KBM-7 (cell line): ENCODE data around the gene NPFF.
"Not testable (repeated sequence)": the region's sequence is repeated elsewhere in the genome, so short reads cannot be mapped to it uniquely, and the experiment has no call there.

Source experiments
- DNase-seq: peaks from one replicate; pipeline ENCODE4 v3.0.0-alpha.2; 2015
- in situ Hi-C: fragments of 300-500 bp; cut with MboI; formaldehyde crosslinking; loops from 2 replicates; pipeline ENCODE4 v1.14.3; 2020; ENCODE audit warnings: low sequenced_read_pairs, low pct_unique_long_range_greater_than_20kb, mixed read lengths

Gene NPFF, protein sequence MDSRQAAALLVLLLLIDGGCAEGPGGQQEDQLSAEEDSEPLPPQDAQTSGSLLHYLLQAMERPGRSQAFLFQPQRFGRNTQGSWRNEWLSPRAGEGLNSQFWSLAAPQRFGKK

DNA sequence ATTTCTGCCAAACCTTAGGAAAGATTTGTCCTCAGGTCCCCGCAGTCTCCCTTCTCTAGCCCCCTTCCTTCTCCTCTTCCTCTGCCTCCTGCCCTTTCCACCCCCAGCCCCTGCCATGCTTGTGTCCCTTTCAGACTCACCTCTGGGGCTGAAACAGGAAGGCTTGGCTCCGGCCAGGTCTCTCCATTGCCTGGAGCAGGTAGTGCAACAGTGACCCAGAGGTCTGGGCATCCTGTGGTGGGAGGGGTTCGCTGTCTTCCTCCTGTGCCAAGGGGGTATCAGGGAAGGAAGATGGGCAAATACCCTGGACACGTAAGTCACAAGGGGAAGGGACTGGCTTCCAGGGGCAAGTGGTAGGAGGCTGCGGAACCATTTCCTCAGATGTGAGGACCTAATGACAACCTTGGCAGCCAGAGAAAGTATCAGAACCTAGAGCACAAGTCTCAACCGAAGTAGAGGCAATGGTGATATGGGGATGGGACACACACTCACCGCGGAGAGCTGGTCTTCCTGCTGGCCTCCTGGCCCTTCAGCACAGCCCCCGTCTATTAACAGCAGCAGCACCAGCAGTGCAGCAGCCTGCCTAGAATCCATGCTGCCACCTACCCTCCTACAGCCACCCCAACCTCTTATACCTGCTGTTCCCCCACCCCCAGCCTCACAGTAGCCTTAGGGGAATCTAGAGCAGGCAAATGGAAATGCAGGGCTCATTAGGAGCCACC, at the start of gene NPFF:
TSS of gene NPFF (minus strand) at position 604 of the 722 bp plus-strand sequence. CDS start at position 594, 10 bp downstream.
- no peak for DNase-seq
- in situ Hi-C loops: no loop called here

DNA sequence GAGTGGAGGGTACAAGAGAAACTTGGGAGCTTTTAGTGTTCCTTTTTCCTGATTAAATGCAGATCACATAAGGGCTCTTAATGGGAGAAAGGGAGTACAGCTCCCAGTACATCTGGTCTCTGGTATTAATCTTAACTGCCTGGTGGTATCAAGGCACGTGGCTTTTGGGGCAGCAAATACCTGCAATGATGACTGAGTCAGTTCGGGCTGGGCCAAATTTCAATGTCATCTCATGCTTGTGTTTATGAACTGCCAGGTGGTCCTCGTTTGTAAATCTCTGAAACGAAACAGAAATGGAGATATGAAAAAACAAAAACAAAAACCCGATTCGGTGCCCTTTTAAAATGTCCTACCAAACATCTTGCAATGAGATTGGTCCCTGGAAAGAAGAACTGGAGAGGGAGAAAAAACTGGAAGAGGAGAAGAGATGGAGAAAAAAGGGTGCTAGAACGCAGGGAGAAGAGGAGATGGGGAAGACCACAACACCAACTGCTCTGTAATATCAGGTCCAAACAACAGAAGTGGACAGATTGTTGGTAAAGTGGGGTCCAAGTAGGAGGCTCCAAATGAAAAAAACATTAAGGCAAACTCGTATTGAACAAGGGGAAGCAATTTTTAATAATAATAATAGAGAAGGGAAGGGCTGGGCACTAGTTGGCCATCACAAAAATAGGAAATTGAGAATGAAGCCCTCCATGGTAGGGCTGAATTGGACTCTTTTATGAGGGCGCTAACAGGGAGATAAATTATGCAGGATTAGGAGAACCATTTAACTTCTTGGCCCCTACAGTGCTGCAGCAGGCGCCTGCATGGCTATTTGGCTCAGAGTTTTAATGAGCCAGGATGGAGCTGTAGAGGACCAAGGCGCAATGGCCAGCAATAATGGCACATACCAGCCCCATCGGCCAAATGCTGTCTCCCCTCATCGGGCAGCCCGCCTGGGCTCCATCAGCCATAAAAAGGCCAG, 45.4 kb upstream of the NPFF start:
- in situ Hi-C loops: no loop called here

GRCh38 chr12:53551889-53552291, 44.6 kb upstream of the NPFF start:
- in situ Hi-C loops: no loop called here
- DNase-seq: no peak

More for the DNA sequence above, 45.4 kb upstream of the NPFF start:
- no peak for DNase-seq

DNA sequence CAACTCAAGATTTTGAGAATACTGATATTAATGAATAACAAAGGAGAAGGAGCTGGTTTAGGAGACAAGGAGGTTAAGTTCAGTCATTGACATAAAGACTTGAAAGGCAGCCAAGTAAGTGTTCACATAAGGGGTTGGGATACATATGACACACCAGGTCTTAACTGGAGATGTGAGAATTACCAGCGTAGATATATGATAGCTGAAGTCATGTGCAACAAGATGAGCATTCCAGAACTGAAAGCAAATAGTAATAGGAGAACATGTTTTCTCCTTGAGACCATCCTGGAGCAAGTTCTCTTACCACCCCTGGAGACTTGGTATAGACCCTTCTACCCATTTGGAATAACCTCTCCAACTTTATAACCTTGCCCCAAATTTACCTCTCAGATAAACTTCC, 43.3 kb upstream of the NPFF start:
- in situ Hi-C loops: no loop called here
- DNase-seq: no peak

DNA sequence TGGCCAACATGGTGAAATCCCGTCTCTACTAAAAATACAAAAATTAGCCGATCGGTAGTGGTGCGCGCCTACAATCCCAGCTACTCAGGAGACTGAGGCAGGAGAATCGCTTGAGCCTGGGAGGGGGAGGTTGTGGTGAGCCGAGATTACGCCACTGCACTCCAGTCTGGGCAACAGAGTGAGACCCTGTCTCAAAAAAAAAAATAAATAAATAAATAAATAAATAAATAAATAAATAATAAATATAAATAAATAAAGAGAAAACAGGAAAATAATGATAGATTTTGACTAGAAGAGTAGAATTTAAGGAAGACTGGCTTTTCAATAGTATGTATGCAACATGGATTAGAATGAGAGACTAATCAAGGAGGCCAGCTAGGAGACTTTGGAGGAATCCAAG, 42.8 kb upstream of the NPFF start:
- in situ Hi-C loops, DNase-seq: not testable (repeated sequence)

DNA sequence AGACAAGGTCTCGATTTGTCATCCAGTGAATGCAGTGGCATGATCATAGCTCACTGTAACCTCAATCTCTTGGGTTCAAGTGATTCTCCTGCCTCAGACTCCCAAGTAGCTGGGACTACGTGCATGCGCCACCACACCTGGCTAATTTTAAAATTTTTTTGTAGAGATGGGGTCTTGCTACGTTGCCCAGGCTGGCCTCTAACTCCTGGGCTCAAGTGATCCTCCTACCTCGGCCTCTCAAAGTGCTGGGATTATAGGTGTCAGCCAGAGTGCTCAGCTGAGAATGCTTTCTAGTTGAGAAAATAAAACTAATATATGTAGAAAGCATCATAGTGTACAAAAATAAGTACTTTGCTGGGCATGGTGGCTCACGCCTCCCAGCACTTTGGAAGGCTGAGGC, 41.1 kb upstream of the NPFF start:
- in situ Hi-C loops, DNase-seq: not testable (repeated sequence)

- in situ Hi-C loops: no loop called here
- DNase-seq: peak; percentile 65
Observed at GRCh38 chr12:53543539-53543938, 36.3 kb upstream of the NPFF start.

DNA sequence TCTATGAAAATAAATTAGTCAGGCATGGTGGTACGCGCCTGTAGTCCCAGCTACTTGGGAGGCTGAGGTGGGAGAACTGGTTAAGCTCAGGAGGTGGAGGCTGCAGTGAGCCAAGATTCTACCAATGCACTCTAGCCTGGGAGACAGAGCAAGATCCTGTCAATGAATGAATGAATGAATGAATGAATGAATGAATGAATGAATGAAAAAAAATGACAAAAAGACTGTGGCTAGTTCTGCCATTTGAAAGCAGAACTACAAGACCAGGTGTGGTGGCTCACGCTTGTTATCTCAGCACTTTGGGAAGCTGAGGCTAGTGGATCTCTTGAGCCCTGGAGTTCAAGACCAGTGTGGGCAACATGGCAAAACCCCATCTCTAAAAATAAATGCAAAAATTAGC, 32.2 kb upstream of the NPFF start:
- DNase-seq: no peak
- in situ Hi-C loops: no loop called here

DNA sequence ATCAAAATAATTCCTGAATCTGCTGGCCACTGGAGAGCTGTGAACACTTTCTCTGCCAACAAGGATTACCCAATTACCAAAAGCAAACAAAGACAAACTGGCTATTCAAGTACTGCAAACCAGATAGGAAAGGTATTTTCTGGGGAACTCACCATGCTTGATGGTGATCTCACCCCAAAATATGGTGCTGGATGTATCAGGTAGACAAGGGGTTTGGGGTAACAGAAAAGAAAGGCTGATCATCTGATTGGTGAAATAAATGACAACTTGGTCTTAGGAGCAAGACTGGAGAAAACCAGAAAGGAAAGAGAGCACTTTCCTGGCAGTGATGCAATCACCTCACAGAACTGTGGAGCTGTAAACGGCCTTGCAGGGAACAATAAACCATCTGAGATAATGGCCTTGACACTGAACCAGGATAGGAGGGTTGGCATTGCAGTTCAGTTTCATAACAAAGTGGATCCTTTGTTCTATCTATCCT, 31.0 kb upstream of the NPFF start:
- in situ Hi-C loops: no loop called here
- DNase-seq: no peak

- in situ Hi-C loops: no loop called here
- DNase-seq: no peak
Observed at GRCh38 chr12:53536962-53537361, 29.7 kb upstream of the NPFF start.

DNA sequence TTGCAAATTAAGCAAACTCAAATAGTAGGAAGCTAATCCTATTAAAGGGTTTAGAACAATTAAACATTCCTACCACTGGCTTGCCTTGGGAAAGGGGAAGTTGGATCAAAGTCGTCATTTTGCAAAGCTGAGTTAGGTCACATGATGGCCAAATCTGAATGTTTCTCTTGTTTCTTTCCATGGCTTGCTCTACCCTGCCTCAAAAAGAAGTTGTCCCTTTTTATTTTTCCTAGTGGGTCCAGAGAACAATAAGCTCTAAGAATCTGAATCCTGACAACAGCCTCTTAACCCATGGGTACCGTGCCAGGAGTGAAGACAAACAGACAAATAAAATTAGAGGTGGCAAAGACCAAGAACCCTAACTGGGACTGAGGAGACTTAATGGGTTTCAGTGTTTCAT, 26.2 kb upstream of the NPFF start:
- in situ Hi-C loops: no loop called here
- no peak for DNase-seq

DNA sequence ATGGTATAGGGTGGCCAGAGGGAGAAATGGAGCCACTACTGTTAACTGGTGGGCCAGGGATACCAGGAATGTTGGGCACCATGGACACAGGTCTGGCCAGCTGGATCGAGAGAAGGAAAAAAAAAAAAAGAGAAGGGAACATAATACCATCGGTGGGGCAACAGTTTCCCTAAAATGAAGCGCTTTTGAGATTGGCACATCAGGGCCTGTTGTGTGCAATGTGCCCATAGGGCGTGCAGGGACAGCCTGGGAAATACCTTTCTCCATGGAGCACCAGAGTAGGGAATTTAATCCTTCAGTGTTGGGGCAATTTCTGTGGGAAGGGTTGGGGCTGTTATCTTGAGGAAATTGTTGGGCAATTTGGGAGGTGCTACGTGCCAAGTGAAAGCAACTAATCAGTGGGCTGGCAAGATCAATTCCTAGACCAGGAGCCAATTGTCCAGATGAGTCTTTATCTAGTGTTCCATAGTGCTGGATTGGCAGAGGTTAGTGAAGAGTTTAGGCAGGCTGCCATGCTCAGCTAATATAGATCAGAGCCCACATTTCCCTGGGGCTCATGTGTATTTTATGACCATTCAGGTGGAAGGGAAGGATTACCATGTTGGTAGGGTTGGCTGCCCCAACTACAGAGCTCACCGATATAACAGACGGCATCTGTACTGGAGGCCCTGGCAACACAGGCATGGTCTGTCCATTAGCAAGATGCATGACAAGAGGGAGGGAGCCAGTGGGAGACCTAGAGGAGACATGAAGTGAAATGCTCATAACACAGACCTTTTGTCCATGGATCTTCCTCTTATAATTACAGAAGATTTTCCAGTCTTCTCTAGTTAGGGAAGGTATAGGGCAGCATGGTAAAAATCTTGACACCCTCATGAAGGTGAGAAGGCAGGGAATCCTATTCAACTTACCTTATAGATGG, 25.5 kb upstream of the NPFF start:
- no peak for DNase-seq
- in situ Hi-C loops: no loop called here

GRCh38 chr12:53532021-53532420, 24.7 kb upstream of the NPFF start:
- DNase-seq: no peak
- in situ Hi-C loops: no loop called here

GRCh38 chr12:53530920-53531319, 23.6 kb upstream of the NPFF start:
- no peak for DNase-seq
- in situ Hi-C loops: no loop called here

DNA sequence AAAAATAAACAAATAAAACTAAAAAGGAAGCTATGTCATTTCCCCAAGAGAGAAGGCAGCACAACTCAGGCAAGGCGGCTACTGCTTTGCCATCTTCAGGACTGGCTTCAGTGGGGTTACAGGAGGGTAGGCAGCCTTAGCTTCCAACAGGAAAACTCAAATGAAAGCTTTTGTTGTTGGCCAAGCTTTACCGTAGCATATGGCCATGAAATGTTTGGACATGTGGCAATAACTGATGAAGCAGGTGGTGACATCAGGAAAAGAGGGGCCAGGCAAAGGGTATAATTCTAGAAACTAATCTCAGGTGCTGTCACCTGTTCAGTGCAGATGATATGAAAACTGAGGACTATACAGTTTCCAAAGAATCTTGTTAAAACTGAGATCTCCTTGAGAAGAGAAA, 22.8 kb upstream of the NPFF start:
- no peak for DNase-seq
- in situ Hi-C loops: no loop called here

DNA sequence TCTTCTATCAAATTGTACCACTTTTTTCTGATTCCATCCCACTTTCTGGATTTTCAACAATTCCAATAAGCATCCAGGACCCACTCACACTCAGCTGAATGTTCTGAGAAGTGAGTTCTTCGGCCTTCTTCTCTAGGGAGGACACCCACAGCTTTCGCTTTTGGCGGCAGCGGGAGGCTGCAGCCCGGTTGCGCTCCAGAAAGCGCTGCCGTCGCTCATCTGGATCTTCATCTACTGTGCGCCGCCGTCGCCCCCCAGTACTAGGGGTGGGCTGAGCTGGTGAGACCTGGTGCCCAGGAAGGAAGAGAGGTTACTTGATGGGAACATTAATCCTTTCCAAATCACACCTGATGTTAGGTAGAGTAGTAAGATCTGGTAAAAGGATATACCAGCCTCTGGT, 17.2 kb upstream of the NPFF start:
- in situ Hi-C loops: no loop called here
- DNase-seq: no peak

DNA sequence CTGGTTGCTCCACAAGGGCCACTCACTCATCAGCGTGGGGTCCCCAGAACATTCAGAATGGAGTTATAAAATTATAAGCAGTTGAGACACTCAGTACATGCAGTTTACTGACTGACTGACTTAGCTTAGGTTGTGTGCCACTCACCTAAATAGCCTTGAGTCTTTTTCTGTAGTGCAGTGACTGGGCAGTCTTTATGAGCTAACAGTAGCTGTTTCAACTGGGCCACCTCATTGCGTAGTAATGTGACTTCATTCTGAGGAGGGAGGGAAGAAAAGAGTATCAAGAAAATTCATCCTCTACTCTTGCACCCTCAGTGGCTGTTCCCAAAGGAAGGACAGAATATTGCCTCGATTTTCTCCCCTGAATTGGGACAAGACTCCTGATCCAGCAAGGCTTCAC, 15.8 kb upstream of the NPFF start:
- no peak for DNase-seq
- in situ Hi-C loops: no loop called here

DNA sequence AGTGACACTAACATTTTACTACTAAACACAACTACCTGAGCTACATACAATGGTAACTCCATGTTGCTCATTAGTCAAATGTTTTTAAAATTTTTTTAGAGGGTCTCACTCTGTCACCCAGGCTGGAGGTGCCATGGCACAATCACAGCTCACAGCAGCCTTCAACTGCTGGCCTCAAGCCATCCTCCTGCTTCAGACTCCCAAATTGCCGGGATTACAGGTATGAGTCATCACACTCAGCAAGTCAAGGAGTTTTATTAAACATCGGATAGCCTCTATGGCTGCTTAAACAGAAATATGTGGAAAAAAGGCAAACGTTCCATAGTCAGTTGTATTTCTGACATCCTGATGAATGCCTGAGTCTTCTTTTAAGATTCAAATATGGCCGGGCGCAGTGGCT, 11.1 kb upstream of the NPFF start:
- in situ Hi-C loops: no loop called here
- DNase-seq: no peak
